B cell (primary cell): ENCODE measurements around the gene SDK1. TPM values are rescaled to one million over a fixed set of nuclear protein-coding genes. Genes with fewer than 3 reads are reported as not detected.

ENCODE experiments used
- ATAC-seq: fragments of 200-7000 bp; cut with Tn5 transposase; one replicate; pipeline ENCODE4 v1.10.0; 2021; ENCODE audit warnings: low read depth, mild to moderate bottlenecking, moderate number of reproducible peaks, moderate library complexity
- CTCF ChIA-PET: fragments of 350-600 bp; sonication (Branson Sonifier 250); formaldehyde crosslinking; loops from one replicate; lab custom pipeline; 2021; ENCODE audit warnings: antibody characterized with exemption, inconsistent platforms; lab: Charles Lee
- POLR2A ChIA-PET: fragments of 350-600 bp; sonication (Branson Sonifier 250); formaldehyde crosslinking; loops from one replicate; lab custom pipeline; 2021; ENCODE audit warnings: antibody characterized with exemption; lab: Charles Lee
- DNase-seq: peaks from one replicate; pipeline ENCODE4 v3.0.0; 2013
- H2AFZ ChIP-seq: 2 replicates; pipeline ENCODE4 v1.6.1; 2012; ENCODE audit warnings: mild to moderate bottlenecking, low read depth, low read length; ENCODE audit not compliant: insufficient read depth, poor library complexity, severe bottlenecking
- H3K27ac ChIP-seq, 2 donors: 1 replicate in 1 of 2; 2 replicates in 1 of 2; pipeline ENCODE4 v1.5.1; 2012 to 2013; ENCODE audit warnings: low read length in 2 of 2, mild to moderate bottlenecking in 2 of 2, moderate library complexity in 1 of 2
- H3K27me3 ChIP-seq, 4 experiments: fragments of 200-600 bp in 1 of 4; sonication (generic) in 1 of 4; replicated peaks in 1 of 4; 1 replicate in 2 of 4; 2 replicates in 2 of 4; pipeline versions ENCODE4 v1.6.1 to v1.7.0; 2013 to 2016; ENCODE audit warnings: low read length in 3 of 4, mild to moderate bottlenecking in 2 of 4, mixed read lengths in 1 of 4, moderate library complexity in 1 of 4; ENCODE audit not compliant: insufficient read depth in 4 of 4, control insufficient read depth in 3 of 4; ENCODE audit errors: control extremely low read depth in 1 of 4
- H3K36me3 ChIP-seq, 2 experiments: replicated peaks in 1 of 2; 1 replicate in 1 of 2; 2 replicates in 1 of 2; pipeline versions ENCODE4 v1.6.1 to v1.7.1; 2013; ENCODE audit warnings: low read length in 1 of 2; ENCODE audit not compliant: insufficient read depth in 2 of 2, control insufficient read depth in 1 of 2; ENCODE audit errors: control extremely low read depth in 1 of 2, extremely low read depth in 1 of 2
- H3K4me1 ChIP-seq, 2 donors: fragments of 200-600 bp in 1 of 2; sonication (generic) in 1 of 2; 1 replicate in 1 of 2; 2 replicates in 1 of 2; pipeline versions ENCODE4 v1.5.1 to v1.6.1; 2013 to 2017; ENCODE audit warnings: low read length in 2 of 2; ENCODE audit not compliant: control insufficient read depth in 2 of 2, insufficient read depth in 2 of 2
- H3K4me2 ChIP-seq: replicated peaks from 2 replicates; pipeline ENCODE3; 2012; ENCODE audit warnings: mild to moderate bottlenecking, low read depth, low read length; ENCODE audit not compliant: poor library complexity, severe bottlenecking
- H3K4me3 ChIP-seq, 5 experiments: fragments of 200-600 bp in 1 of 5; sonication (generic) in 1 of 5; 1 replicate in 3 of 5; 2 replicates in 2 of 5; pipeline versions ENCODE4 v1.5.1 to v1.7.0; 2011 to 2016; ENCODE audit warnings: low read length in 4 of 5, mild to moderate bottlenecking in 4 of 5, low read depth in 2 of 5, control low read depth in 1 of 5, moderate library complexity in 1 of 5; ENCODE audit not compliant: insufficient read depth in 1 of 5; ENCODE audit errors: control extremely low read depth in 1 of 5, extremely low read depth in 1 of 5
- H3K79me2 ChIP-seq: fragments of 200-600 bp; sonication (generic); one replicate; pipeline ENCODE4 v1.6.0; 2016; ENCODE audit warnings: low read length; ENCODE audit not compliant: control insufficient read depth, insufficient read depth
- H3K9ac ChIP-seq: fragments of 200-600 bp; sonication (generic); 2 replicates; pipeline ENCODE4 v1.6.1; 2017; ENCODE audit warnings: mild to moderate bottlenecking, low read length, moderate library complexity
- H3K9me3 ChIP-seq, 3 donors: one replicate each; pipeline versions ENCODE4 v1.6.1 to v1.7.1; 2013; ENCODE audit warnings: low read length in 2 of 3; ENCODE audit not compliant: control insufficient read depth in 2 of 3, insufficient read depth in 1 of 3; ENCODE audit errors: control extremely low read depth in 1 of 3
- H4K20me1 ChIP-seq: 2 replicates; pipeline ENCODE4 v1.6.0; 2012; ENCODE audit warnings: mild to moderate bottlenecking, low read length; ENCODE audit not compliant: insufficient read depth, control insufficient read depth, poor library complexity, severe bottlenecking
- H3K27ac Mint-ChIP-seq: one replicate; pipeline ENCODE4 v1.8.0; 2021; ENCODE audit warnings: mixed read lengths
- H3K27me3 Mint-ChIP-seq: one replicate; pipeline ENCODE4 v1.8.0; 2021; ENCODE audit warnings: mixed read lengths
- H3K4me1 Mint-ChIP-seq: one replicate; pipeline ENCODE4 v1.8.0; 2021; ENCODE audit warnings: mixed read lengths
- H3K4me3 Mint-ChIP-seq: one replicate; pipeline ENCODE4 v1.8.0; 2021; ENCODE audit warnings: mixed read lengths
- H3K9me3 Mint-ChIP-seq: one replicate; pipeline ENCODE4 v1.8.0; 2022; ENCODE audit warnings: mixed read lengths; ENCODE audit not compliant: insufficient read depth
- CTCF ChIP-seq: fragments of 200-600 bp; IDR thresholded peaks from one replicate; pipeline ENCODE4 v1.8.0; 2022; ENCODE audit warnings: antibody characterized with exemption, mild to moderate bottlenecking
- EZH2 ChIP-seq: IDR thresholded peaks from 2 replicates; pipeline ENCODE4 v1.6.1; 2012; ENCODE audit warnings: borderline replicate concordance, low read depth, mild to moderate bottlenecking, moderate library complexity, low read length; ENCODE audit not compliant: insufficient read depth, poor library complexity, severe bottlenecking
- WGBS: methylation state at CpG from one replicate; pipeline ENCODE4 v1.1.5; 2013; ENCODE audit warnings: missing lambda C conversion rate; ENCODE audit not compliant: insufficient coverage; 5-methylcytosine and 5-hydroxymethylcytosine counted together
- intact Hi-C: fragments of 100-400 bp; cut with micrococcal nuclease; formaldehyde crosslinking; loops from one replicate; pipeline ENCODE4 v1.10.0; 2022
- polyA plus RNA-seq: library from polyadenylated mRNA; depleted of rRNA; stranded (reverse); fragments of >200 nt; gene quantifications from 2 replicates; pipeline ENCODE4 v1.2.3, GENCODE V29; 2012
- total RNA-seq, 2 donors: library from RNA; stranded (reverse); fragments of 120-200 nt in 1 of 2; gene quantifications; 1 replicate in 1 of 2; 2 replicates in 1 of 2; pipeline versions ENCODE4 v1.2.3 to v1.2.4, GENCODE V29; 2013 to 2022

Gene SDK1
- total and polyA plus RNA-seq, 2 donors (not counting 1 experiment from before 2014, with no cell fraction given), result 0.73 to 2.0 TPM

- DNase-seq (no peak), ATAC-seq (no peak)
- no peaks in the 10 kb centered on the region for H3K27me3 ChIP-seq
- no peaks in the 10 kb centered on the region for H3K36me3 ChIP-seq
- Mint-ChIP-seq H3K27me3 (peaks cover 4% of the 10 kb centered on the region), H3K4me1 (no peaks in the 10 kb centered on the region), H3K27ac (no peak overlapping the region), H3K4me3 (no peak overlapping the region), H3K9me3 (no peaks in the 10 kb centered on the region)
- H3K4me3 ChIP-seq, result no peak overlapping the region
- no peak for TF ChIP-seq CTCF
- TF ChIP-seq EZH2, result no peak
- peaks cover 0 to 14% (median 0%) of the 10 kb centered on the region in 3 donors for H3K9me3 ChIP-seq
- no peaks in the 10 kb centered on the region for H3K4me1 ChIP-seq
- intact Hi-C loops, result no loop called here
- no peaks in the 10 kb centered on the region for H4K20me1 ChIP-seq
- H3K9ac ChIP-seq, result no peak overlapping the region
- H3K79me2 ChIP-seq, result no peaks in the 10 kb centered on the region
- H2AFZ ChIP-seq, result no peak overlapping the region
- POLR2A ChIA-PET, result no interaction called here
- H3K27ac ChIP-seq, result no peak overlapping the region
- CTCF ChIA-PET, result no interaction called here
- 95% methylated on average over 4 of the region's 11 CpGs for WGBS
- no peak overlapping the region for H3K4me2 ChIP-seq
Observed at GRCh38 chr7:4100691-4101090, 799.6 kb downstream of the SDK1 start.

- no peak overlapping the region for H3K4me3 ChIP-seq
- Mint-ChIP-seq H3K27me3 (peaks cover 4% of the 10 kb centered on the region), H3K4me3 (no peak overlapping the region), H3K9me3 (no peaks in the 10 kb centered on the region), H3K4me1 (no peaks in the 10 kb centered on the region), H3K27ac (no peak overlapping the region)
- H3K9ac ChIP-seq, result no peak overlapping the region
- H2AFZ ChIP-seq, result no peak overlapping the region
- ATAC-seq (no peak), DNase-seq (no peak)
- intact Hi-C loops, result no loop called here
- WGBS, result 82% methylated on average over 12 of the region's 14 CpGs
- no peak overlapping the region for H3K4me2 ChIP-seq
- no peak overlapping the region for H3K27ac ChIP-seq
- H3K79me2 ChIP-seq, result no peaks in the 10 kb centered on the region
- no peaks in the 10 kb centered on the region for H4K20me1 ChIP-seq
- H3K4me1 ChIP-seq, result no peaks in the 10 kb centered on the region
- no peaks in the 10 kb centered on the region for H3K27me3 ChIP-seq
- TF ChIP-seq EZH2, result no peak
- no peak for TF ChIP-seq CTCF
- peaks cover 0 to 19% (median 0%) of the 10 kb centered on the region in 3 donors for H3K9me3 ChIP-seq
- CTCF ChIA-PET, result interaction anchor here (0.7 kb wide), 1 partner anchor 38 kb away, joined by 3 read pairs; no protein-coding TSS in a partner anchor
- H3K36me3 ChIP-seq, result no peaks in the 10 kb centered on the region
- POLR2A ChIA-PET, result no interaction called here
Observed at GRCh38 chr7:4102231-4102841, 801.3 kb downstream of the SDK1 start.
